WTC11 (cell line): Measurements from ENCODE around the gene KAZN.

Experiments used
- CBFB ChIP-seq: sonication (generic); formaldehyde crosslinking; IDR thresholded peaks from 2 replicates; pipeline ENCODE4 v1.8.1; 2022; ENCODE audit warnings: mild to moderate bottlenecking, low read depth, missing genetic modification reagents
- ESRRA ChIP-seq: sonication (generic); formaldehyde crosslinking; IDR thresholded peaks from 2 replicates; pipeline ENCODE4 v1.8.1; 2022; ENCODE audit warnings: mild to moderate bottlenecking, missing genetic modification reagents, borderline replicate concordance
- GRHL2 ChIP-seq: fragments of 250-450 bp; sonication (Bioruptor Pico); IDR thresholded peaks from 2 replicates; pipeline ENCODE4 v1.8.0; 2022; ENCODE audit warnings: mild to moderate bottlenecking, moderate library complexity; ENCODE audit not compliant: insufficient replicate concordance, severe bottlenecking
- NR2C2 ChIP-seq: sonication (generic); formaldehyde crosslinking; IDR thresholded peaks from 2 replicates; pipeline ENCODE4 v1.8.0; 2022; ENCODE audit warnings: mild to moderate bottlenecking, missing genetic modification reagents
- TEAD1 ChIP-seq: sonication (generic); formaldehyde crosslinking; IDR thresholded peaks from 2 replicates; pipeline ENCODE4 v1.8.0; 2022; ENCODE audit warnings: mild to moderate bottlenecking, missing genetic modification reagents
- ZNF416 ChIP-seq: fragments of 250-450 bp; sonication (Bioruptor Pico); IDR thresholded peaks from 2 replicates; pipeline ENCODE4 v1.9.0; 2021; ENCODE audit warnings: mild to moderate bottlenecking, inconsistent platforms
- TF ChIP-seq, protein P1 (sequence below): sonication (generic); formaldehyde crosslinking; IDR thresholded peaks from 2 replicates; pipeline ENCODE4 v1.8.1; 2023; ENCODE audit warnings: mild to moderate bottlenecking, missing genetic modification reagents
- TF ChIP-seq, protein P2 (sequence below): fragments of 200-600 bp; IDR thresholded peaks from 2 replicates; pipeline ENCODE4 v1.8.0; 2022; ENCODE audit warnings: antibody characterized with exemption
- TF ChIP-seq, protein P3 (sequence below): fragments of 250-450 bp; sonication (Bioruptor Pico); conservative IDR thresholded peaks from 2 replicates; pipeline ENCODE4 v1.9.0; 2021; ENCODE audit warnings: mild to moderate bottlenecking
- TF ChIP-seq, protein P4 (sequence below): sonication (generic); formaldehyde crosslinking; IDR thresholded peaks from 2 replicates; pipeline ENCODE4 v1.8.1; 2022; ENCODE audit warnings: mild to moderate bottlenecking, missing genetic modification reagents, moderate library complexity, borderline replicate concordance

DNA sequence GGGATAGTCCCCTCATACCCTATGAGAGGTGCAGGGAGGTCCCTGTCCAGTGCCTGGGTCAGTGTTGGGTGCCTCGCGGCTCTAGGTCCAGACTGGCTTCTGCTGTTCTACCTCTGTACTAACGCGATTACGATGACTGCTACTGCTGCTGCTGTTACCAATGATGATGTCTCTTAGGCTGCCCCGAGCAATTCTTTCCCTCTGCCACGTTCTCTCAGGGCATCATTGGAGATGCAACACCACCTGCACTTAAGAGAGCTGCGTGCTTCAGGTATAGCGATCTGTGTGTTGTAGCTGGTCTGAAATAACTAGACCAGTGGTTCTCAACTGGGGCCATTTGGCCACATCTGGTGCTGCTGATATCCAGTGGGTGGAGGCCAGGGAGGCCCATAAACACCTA is 36.9 kb downstream of the KAZN start:
- TF ChIP-seq, protein P1, sequence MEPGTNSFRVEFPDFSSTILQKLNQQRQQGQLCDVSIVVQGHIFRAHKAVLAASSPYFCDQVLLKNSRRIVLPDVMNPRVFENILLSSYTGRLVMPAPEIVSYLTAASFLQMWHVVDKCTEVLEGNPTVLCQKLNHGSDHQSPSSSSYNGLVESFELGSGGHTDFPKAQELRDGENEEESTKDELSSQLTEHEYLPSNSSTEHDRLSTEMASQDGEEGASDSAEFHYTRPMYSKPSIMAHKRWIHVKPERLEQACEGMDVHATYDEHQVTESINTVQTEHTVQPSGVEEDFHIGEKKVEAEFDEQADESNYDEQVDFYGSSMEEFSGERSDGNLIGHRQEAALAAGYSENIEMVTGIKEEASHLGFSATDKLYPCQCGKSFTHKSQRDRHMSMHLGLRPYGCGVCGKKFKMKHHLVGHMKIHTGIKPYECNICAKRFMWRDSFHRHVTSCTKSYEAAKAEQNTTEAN (CRISPR knock-in tag) = no peak
- TF ChIP-seq, protein P2, sequence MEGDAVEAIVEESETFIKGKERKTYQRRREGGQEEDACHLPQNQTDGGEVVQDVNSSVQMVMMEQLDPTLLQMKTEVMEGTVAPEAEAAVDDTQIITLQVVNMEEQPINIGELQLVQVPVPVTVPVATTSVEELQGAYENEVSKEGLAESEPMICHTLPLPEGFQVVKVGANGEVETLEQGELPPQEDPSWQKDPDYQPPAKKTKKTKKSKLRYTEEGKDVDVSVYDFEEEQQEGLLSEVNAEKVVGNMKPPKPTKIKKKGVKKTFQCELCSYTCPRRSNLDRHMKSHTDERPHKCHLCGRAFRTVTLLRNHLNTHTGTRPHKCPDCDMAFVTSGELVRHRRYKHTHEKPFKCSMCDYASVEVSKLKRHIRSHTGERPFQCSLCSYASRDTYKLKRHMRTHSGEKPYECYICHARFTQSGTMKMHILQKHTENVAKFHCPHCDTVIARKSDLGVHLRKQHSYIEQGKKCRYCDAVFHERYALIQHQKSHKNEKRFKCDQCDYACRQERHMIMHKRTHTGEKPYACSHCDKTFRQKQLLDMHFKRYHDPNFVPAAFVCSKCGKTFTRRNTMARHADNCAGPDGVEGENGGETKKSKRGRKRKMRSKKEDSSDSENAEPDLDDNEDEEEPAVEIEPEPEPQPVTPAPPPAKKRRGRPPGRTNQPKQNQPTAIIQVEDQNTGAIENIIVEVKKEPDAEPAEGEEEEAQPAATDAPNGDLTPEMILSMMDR = no peak
- TF ChIP-seq, protein P3, sequence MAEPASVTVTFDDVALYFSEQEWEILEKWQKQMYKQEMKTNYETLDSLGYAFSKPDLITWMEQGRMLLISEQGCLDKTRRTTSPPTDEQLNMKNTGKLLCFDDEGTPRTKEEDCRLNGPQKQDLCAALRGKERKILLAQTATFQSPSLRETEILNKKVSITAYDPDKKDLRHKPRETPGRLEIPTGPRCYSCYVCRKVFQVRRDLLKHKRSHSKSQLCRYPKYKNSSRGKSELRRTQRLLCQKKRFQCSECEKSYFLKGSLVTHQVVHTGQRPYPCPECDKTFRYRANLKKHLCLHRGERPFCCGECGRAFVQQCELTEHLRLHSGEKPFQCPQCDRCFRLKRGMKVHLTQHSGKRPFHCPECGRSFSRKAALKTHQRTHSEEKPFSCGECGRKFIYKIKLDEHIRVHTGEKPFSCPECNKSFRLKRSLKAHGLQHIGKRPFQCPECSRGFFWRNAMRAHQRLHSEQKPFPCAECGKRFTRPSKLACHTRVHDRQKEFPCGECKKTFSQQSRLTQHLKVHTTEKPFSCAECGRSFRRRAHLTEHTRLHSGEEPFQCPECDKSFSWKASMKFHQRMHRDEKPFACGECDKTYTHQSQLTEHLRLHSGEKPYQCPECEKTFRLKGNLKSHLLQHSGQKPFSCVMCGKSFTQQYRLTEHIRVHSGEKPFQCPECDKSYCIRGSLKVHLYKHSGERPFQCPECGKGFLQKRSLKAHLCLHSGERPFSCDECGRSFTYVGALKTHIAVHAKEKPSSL (CRISPR knock-in tag) = no peak
- TF ChIP-seq, protein P4, sequence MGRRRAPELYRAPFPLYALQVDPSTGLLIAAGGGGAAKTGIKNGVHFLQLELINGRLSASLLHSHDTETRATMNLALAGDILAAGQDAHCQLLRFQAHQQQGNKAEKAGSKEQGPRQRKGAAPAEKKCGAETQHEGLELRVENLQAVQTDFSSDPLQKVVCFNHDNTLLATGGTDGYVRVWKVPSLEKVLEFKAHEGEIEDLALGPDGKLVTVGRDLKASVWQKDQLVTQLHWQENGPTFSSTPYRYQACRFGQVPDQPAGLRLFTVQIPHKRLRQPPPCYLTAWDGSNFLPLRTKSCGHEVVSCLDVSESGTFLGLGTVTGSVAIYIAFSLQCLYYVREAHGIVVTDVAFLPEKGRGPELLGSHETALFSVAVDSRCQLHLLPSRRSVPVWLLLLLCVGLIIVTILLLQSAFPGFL (CRISPR knock-in tag) = no peak
- no peak for TF ChIP-seq CBFB (CRISPR knock-in tag)
- no peak for TF ChIP-seq ZNF416 (CRISPR knock-in tag)
- TF ChIP-seq NR2C2 (CRISPR knock-in tag) = no peak
- TF ChIP-seq TEAD1 (CRISPR knock-in tag) = no peak
- TF ChIP-seq GRHL2 (CRISPR knock-in tag) = no peak
- no peak for TF ChIP-seq ESRRA
